ENCODE results near the gene KAT7. TPM values are rescaled to one million over a fixed set of nuclear protein-coding genes. Genes with fewer than 3 reads are reported as not detected.
A peak's percentile ranks its signal among the peaks of the same experiment; 100 is the strongest.

Gene KAT7
- polyA plus RNA-seq, 1 donor from 2014 or later = 31.0 TPM

- Histone ChIP-seq H3K9ac (ENCODE audit: low read length) (no peak overlapping the region), H3K9me3 (ENCODE audit: low read length) (no peaks in the 10 kb centered on the region), H3K9me2 (ENCODE audit: insufficient read depth, low read length) (no peaks in the 10 kb centered on the region), H3F3A (ENCODE audit: insufficient read depth, low read length, poor library complexity, severe bottlenecking) (no peaks in the 10 kb centered on the region), H2AFZ (ENCODE audit: low read depth, low read length) (no peak overlapping the region), H3K36me3 (ENCODE audit: insufficient read depth, low read length) (no peaks in the 10 kb centered on the region), H3K27ac (ENCODE audit: low read length) (no peak overlapping the region), H3K27me3 (ENCODE audit: insufficient read depth, low read depth, low read length) (no peaks in the 10 kb centered on the region), H3K4me3 (ENCODE audit: low read length) (no peak overlapping the region), H3K79me2 (replicated peaks; ENCODE audit: insufficient read depth, low read length) (no peaks in the 10 kb centered on the region), H4K20me1 (ENCODE audit: insufficient read depth) (no peaks in the 10 kb centered on the region), H3K4me2 (ENCODE audit: low read length) (no peak overlapping the region)
- TF ChIP-seq SMC3 (conservative IDR thresholded peaks at IDR 0.05; ENCODE audit: poor library complexity) (no peak), CTCF (IDR thresholded peaks at IDR 0.05; ENCODE audit: poor library complexity, severe bottlenecking) (no peak), EZH2 (IDR thresholded peaks at IDR 0.05; ENCODE audit: borderline replicate concordance, insufficient read depth, low read length, poor library complexity, severe bottlenecking) (no peak), RAD21 (conservative IDR thresholded peaks at IDR 0.05) (no peak), POLR2AphosphoS5 (IDR thresholded peaks at IDR 0.05) (no peak), MXI1 (conservative IDR thresholded peaks at IDR 0.05; ENCODE audit: poor library complexity, severe bottlenecking) (no peak), TAF1 (IDR thresholded peaks at IDR 0.05; ENCODE audit: low read depth) (no peak), EP300 (conservative IDR thresholded peaks at IDR 0.05; ENCODE audit: poor library complexity, severe bottlenecking) (no peak), REST (IDR thresholded peaks at IDR 0.05; ENCODE audit: borderline replicate concordance) (no peak)
Observed at GRCh38 chr17:49859991-49860953, 71.8 kb downstream of the KAT7 start.

- no peak overlapping the region for H3K4me3 ChIP-seq (ENCODE audit: low read length)
- no peaks in the 10 kb centered on the region for H3K27me3 ChIP-seq (ENCODE audit: insufficient read depth, low read depth, low read length)
- no peaks in the 10 kb centered on the region for H4K20me1 ChIP-seq (ENCODE audit: insufficient read depth)
- no peaks in the 10 kb centered on the region for H3K36me3 ChIP-seq (ENCODE audit: insufficient read depth, low read length)
- no peaks in the 10 kb centered on the region for H3K9me3 ChIP-seq (ENCODE audit: low read length)
- no peak overlapping the region for H3K27ac ChIP-seq (ENCODE audit: low read length)
- no peaks in the 10 kb centered on the region for H3K79me2 ChIP-seq (replicated peaks; ENCODE audit: insufficient read depth, low read length)
- H3F3A ChIP-seq (ENCODE audit: insufficient read depth, low read length, poor library complexity, severe bottlenecking) = no peaks in the 10 kb centered on the region
- no peak overlapping the region for H2AFZ ChIP-seq (ENCODE audit: low read depth, low read length)
- no peaks in the 10 kb centered on the region for H3K9me2 ChIP-seq (ENCODE audit: insufficient read depth, low read length)
- no peak overlapping the region for H3K9ac ChIP-seq (ENCODE audit: low read length)
- TF ChIP-seq RAD21 (conservative IDR thresholded peaks at IDR 0.05) (peak; percentile 96), CTCF (IDR thresholded peaks at IDR 0.05; ENCODE audit: poor library complexity, severe bottlenecking) (peak; percentile 95), MXI1 (conservative IDR thresholded peaks at IDR 0.05; ENCODE audit: poor library complexity, severe bottlenecking) (peak; percentile 27), REST (IDR thresholded peaks at IDR 0.05; ENCODE audit: borderline replicate concordance) (no peak), EZH2 (IDR thresholded peaks at IDR 0.05; ENCODE audit: borderline replicate concordance, insufficient read depth, low read length, poor library complexity, severe bottlenecking) (no peak), SMC3 (conservative IDR thresholded peaks at IDR 0.05; ENCODE audit: poor library complexity) (peak; percentile 99)
- H3K4me2 ChIP-seq (ENCODE audit: low read length) = no peak overlapping the region
Observed at GRCh38 chr17:49861150-49861884, 72.8 kb downstream of the KAT7 start.
